Skin epidermis (tissue), 12 donors: ENCODE measurements around the gene ISOC2.

ENCODE experiments used
- H3K27ac ChIP-seq, 21 experiments: fragments of 200-600 bp; sonication (generic) in 11 of 21; one replicate each; pipeline ENCODE4 v1.5.0; 2020; ENCODE audit warnings: mild to moderate bottlenecking in 3 of 21, inconsistent platforms in 2 of 21, moderate library complexity in 2 of 21
- H3K4me3 ChIP-seq, 7 experiments: fragments of 200-600 bp; sonication (generic) in 2 of 7; one replicate each; pipeline ENCODE4 v1.5.0; 2020; ENCODE audit warnings: inconsistent platforms in 2 of 7, mild to moderate bottlenecking in 2 of 7, moderate library complexity in 1 of 7

Gene ISOC2

DNA sequence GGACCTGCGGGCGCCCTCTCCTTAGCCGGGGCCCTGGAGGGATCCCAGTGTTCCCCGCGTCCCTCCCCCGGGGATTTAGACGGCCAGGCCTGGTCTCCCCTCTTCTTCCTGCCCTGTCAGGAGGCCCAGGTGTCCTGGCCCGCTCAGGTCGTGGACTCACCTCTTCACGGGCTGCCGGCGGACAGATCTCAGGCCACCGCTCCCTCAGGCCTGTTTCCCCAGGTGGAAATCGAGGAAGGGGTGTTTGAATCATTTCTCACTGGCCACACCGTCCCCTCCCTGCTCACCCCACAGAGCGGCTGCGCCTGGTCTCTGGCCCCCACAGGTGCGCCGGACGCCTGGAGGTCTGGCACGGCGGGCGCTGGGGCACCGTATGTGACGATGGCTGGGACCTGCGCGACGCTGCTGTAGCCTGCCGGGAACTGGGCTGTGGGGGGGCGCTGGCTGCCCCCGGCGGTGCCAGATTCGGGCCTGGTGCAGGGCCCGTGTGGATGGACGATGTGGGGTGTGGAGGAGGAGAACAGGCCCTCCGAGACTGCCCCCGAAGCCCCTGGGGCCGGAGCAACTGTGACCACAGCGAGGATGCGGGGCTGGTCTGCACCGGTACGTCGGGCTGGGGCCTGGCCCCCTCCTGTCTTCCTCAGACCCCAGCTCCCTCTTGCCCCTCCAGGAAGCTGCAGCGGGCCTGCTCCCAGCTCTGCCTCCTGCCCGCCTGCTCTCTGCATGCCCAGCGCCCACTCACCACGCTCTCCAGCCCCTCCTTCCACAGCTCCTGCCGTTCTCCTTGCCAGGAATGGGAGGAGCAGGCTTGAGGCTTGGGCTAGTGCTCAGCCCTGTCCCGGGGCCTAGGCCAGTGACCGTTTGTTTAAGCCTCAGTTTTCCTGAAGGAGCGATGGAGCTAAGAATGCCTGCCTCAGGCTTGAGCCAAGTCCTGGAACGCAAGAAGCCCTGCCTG, 29.3 kb upstream of the ISOC2 start:
- Histone ChIP-seq H3K27ac (peak overlapping the region in 6 of 21 experiments; percentile 14 to 49 (median 18)), H3K4me3 (no peak overlapping the region)

DNA sequence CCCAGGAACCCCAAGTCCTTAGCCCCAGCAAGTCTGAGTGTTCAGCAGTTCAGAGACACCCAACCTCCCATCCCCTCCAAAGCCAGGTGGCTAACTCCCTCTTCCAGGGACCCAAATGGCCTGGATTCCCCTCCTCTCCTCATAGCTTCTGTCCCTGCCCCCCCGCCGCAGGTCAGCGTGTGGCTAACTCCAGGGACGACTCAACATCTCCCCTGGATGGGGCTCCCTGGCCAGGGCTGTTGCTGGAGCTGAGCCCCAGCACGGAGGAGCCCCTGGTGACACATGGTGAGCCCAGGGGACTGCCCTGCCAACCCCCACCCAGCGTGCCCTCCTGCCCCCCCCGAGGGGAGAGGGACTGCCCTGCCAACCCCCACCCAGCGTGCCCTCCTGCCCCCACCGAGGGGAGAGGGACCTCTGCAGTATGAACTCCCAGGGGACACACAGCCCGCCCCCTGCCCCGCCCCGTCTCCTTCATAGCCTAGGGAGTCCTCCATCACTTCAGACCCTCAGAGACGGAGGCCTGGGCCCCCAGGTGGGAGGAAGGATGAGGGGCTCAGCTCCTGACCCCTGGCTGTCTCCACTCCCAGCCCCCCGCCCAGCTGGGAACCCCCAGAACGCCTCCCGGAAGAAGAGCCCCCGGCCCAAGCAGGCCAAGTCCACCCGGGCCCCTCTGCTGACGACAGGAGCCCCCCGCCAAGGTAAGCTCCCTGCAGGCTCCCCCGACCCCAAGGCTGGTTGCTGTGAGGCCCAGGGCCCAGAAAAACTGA, 28.5 kb upstream of the ISOC2 start:
- peak overlapping the region in 3 of 21 experiments; percentile 10 to 52 (median 42) for H3K27ac ChIP-seq
- H3K4me3 ChIP-seq, result no peak overlapping the region

GRCh38 chr19:55488986-55489710, 27.7 kb upstream of the ISOC2 start:
- no peak overlapping the region for H3K4me3 ChIP-seq
- peak overlapping the region in 12 of 21 experiments; percentile 14 to 89 (median 60) for H3K27ac ChIP-seq

DNA sequence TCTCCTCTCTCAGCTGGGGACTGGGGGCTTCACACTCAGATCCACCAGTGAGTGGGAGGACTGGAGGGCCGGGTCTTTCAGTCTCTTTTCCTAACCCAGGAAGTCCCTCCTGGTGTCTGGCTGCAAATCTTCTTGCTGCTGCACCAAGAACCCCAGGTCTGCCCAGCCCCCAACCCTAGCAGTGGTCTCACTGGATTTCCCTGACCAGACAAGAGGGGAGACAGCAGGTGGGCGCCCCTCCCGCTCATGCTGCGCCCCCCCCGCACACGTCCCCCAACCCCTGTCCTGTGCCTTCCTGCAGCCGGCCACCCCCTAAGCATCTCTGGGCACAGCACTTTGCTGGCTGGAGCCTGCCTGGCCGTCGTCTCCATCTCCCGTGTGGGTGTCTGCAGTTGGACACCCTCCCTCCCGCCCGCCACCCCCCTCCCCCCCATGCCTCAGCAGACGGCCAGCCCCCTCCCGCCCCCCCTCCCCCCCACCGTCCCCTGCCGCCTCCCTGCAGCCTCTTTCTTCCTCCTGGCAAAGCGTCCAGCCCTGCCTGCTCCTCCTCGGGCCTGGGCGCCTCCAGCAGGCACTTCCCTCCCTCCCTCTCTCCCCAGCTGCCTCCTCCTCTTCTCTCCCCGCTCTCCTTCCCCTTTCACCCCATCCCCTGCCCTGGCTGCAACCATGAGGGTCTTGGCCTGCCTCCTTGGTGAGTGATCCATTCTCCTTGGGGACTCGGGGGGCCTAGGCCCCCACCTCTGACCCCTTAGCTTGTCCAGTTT, 26.7 kb upstream of the ISOC2 start, which contains the start of gene SSC5D:
Gene SSC5D (plus strand): TSS at position 513 of the 764 bp plus-strand sequence. CDS start 154 bp downstream, at position 667.
- Histone ChIP-seq H3K4me3 (no peak within 1 kb of the TSS), H3K27ac (peak within 1 kb of the TSS in 20 of 21 experiments; percentile 45 to 89 (median 80))

- Histone ChIP-seq H3K4me3 (no peak overlapping the region), H3K27ac (peak overlapping the region; percentile 44 to 89 (median 80))
Measured at GRCh38 chr19:55486971-55487923, 25.8 kb upstream of the ISOC2 start.

- peak overlapping the region; percentile 44 to 90 (median 80) for H3K27ac ChIP-seq
- no peak overlapping the region for H3K4me3 ChIP-seq
Measured at GRCh38 chr19:55486043-55486970, 24.9 kb upstream of the ISOC2 start.

DNA sequence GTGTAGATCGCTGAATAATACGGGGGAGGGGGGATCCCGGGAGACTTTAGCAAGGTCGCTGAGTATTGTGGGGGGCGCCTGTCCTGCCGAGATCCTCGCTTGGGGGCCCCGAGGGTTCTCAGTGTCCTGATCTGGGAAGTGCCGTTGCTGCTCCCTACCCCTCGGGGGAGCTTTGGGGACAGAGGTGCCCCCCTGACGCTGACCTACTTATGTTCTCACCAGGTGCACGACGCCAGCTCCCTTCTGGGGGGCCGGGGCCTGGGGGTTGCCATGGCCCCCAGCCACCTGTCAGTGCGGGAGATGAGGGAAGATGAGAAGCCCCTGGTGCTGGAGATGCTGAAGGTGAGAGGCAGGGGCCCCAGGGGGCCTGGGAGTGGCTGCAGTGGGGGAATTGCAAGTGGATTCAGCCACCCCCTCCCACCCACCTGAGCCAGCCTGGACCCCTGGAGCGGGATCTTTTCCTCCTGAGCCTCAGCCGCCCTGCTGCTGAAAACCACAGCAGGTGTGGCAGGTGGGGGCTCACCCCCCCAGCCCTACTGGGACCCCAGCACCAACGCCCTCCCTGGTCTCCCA, 24.1 kb upstream of the ISOC2 start:
- Histone ChIP-seq H3K27ac (peak overlapping the region; percentile 45 to 90 (median 80)), H3K4me3 (peak overlapping the region; percentile 37 to 63 (median 45))

- Histone ChIP-seq H3K27ac (peak within 1 kb of the TSS; percentile 45 to 90 (median 80)), H3K4me3 (peak within 1 kb of the TSS; percentile 37 to 63 (median 45))
Measured at GRCh38 chr19:55484593-55485438, 23.4 kb upstream of the ISOC2 start, which contains the start of gene NAT14. TSS of gene NAT14 (plus strand) at chr19:55485188. CDS start at chr19:55485709, 521 bp downstream.

- Histone ChIP-seq H3K27ac (peak overlapping the region in 8 of 21 experiments; percentile 69 to 90 (median 82)), H3K4me3 (peak overlapping the region in 6 of 7 experiments; percentile 37 to 63 (median 45))
Measured at GRCh38 chr19:55483706-55484592, 22.5 kb upstream of the ISOC2 start.

DNA sequence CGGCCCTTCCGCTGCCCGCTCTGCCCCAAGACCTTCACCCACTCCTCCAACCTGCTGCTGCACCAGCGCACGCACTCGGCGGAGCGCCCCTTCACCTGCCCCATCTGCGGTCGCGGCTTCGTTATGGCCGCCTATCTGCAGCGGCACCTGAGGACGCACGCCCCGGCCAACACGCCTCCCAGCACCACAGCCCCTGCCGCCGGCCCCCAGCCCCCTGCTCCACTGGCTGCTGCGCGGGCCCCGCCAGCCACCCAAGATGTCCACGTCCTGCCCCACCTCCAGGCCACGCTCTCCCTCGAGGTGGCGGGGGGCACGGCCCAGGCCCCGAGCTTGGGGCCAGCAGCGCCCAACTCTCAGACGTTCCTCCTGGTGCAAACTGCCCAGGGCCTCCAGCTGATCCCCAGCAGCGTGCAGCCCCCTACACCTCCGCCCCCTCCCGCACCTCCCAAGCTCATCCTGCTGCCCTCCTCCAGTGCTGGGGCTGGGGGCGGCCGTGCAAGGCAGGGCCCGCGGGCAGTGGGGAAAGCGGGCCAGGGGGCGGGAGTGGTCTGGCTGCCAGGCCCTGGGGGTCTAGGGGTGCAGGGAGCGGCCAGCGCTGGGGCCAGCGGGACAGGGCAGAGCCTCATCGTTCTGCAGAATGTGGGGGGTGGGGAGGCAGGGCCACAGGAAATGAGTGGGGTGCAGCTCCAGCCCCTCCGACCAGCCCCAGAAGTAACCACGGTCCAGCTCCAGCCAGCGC, 21.7 kb upstream of the ISOC2 start:
- H3K4me3 ChIP-seq, result no peak overlapping the region
- H3K27ac ChIP-seq, result no peak overlapping the region

- no peak overlapping the region for H3K27ac ChIP-seq
Measured at GRCh38 chr19:55482156-55482961, 20.9 kb upstream of the ISOC2 start.

DNA sequence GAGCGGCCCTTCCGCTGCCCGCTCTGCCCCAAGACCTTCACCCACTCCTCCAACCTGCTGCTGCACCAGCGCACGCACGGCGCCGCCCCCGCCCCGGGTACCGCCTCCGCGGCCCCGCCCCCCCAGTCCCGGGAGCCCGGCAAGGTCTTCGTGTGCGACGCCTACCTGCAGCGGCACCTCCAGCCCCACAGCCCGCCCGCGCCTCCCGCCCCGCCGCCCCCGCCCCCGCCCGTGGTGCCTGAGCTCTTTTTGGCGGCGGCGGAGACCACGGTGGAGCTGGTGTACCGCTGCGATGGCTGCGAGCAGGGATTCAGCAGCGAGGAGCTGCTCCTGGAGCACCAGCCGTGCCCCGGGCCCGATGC, 20.3 kb upstream of the ISOC2 start:
- H3K27ac ChIP-seq, result no peak overlapping the region
- no peak overlapping the region for H3K4me3 ChIP-seq

More at GRCh38 chr19:55482156-55482961, 20.9 kb upstream of the ISOC2 start:
- H3K4me3 ChIP-seq, result no peak overlapping the region
